ENCODE results near the gene TSACC.
"Not testable (repeated sequence)": the region's sequence is repeated elsewhere in the genome, so short reads cannot be mapped to it uniquely, and the experiment has no call there.

The TSACC gene

DNA sequence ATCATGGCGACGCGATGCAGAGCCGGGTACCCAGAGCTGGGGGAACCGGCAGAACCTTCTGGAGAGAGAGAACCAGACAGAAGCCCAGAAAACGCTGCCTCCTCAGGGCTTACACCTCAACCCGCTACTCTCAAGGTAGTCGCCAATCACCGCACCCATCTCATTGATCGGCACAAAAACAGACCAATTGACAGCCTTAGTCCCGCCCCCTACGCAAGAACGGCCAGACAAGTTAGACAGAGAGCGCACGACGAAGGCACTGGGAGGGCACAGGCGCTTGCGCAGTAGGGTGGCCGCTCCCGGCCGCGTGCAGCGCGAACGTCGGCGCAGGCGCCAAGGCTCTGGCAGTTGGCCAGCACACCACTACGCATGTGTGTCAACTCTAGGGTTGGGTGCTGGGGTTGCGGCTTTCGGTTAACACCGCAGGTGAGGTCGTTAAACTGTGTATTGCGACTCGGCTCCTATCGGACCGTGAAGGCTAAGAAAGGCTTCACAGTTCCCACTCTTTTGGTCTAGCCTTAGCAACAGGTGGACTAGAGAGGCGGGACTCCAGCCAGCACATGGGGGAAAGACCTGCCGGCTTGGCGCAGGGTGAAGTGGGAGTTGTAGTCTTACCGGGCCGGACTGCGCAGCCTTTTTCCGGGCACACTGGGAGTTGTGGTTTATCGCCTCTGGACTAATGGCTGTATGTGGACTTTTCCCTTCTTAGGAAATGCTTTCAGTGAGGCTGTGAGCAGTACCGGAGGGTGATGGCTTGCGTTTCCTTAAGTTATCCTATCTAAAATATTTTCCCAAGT is at the start of gene TSACC, which contains the start of gene CCT3:
TSS of gene TSACC (plus strand) at position 347 of the 797 bp plus-strand sequence. CDS start 1,232 bp downstream, outside the sequence.
TSS of gene CCT3 (minus strand) at position 113 of the 797 bp plus-strand sequence. CDS start at position 5, 108 bp downstream.
- DNase-seq, result peak; percentile 99

DNA sequence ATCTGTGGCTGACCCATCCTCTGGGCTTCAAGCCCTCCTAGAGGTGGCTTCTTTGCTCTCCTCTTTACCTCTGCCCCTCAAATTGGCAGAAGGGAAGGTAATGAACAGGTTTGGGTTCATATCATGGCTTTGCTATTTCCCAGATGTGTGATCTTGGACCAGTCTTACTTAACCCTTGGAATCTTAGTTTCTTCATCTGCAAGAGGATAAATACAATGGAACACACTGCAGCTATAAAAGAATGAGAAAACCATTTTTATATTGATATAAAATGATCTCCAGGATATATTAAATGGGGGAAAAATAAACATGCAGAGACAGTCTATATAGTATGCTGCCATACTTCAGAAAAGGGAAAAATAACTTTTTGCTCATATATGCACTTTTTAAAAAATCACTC is 48.5 kb upstream of the TSACC start:
- DNase-seq, result no peak

DNA sequence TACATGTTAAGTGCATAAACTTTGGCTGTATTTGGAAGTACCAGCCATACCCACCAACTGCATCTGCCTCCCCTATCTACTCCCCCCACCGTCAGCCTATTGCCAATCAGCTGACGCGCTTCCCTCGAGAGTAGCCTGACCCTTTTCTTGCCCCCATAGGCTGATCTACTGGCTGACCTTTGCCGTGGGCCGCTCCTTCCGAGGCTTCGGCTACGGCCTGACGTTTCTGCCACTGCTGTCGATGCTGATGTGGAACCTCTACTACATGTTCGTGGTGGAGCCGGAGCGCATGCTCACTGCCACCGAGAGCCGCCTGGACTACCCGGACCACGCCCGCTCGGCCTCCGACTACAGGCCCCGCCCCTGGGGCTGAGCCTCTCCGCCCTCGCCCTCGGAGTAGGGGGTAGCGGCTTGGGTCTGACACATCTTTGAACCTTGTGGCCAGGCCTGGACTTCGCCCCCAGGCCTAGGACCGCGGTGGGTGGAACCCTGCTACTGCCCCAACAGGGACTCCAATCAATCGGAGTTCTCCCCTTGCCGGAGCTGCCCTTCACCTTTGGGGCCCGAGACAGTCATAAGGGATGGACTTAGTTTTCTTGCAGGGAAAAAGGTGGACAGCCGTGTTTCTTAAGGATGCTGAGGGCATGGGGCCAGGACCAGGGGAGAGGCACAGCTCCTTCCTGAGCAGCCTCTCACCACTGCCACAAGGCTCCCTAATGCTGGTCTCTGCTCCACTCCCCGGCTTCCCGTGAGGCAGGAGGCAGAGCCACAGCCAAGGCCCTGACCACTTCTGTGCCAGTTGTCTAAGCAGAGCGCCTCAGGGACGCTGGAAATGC is 46.9 kb upstream of the TSACC start:
- peak; percentile 19 for DNase-seq

DNA sequence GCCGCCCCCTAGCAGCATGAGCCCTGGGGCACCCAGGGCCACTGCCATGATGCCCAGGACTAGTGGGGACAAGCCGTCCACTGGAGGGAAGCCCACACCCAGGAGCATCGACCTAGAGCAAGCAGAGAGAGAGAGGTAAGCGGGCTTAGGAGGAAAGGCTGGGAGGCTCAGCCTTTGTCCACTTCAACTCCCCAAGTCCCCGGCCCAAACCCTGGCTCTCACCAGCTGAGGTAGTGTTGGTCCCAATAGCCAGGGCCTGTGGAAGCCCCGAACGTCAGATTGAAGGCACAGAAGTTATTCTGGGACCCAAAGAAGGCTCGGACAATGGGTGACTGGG is 45.3 kb upstream of the TSACC start:
- DNase-seq, result no peak

DNA sequence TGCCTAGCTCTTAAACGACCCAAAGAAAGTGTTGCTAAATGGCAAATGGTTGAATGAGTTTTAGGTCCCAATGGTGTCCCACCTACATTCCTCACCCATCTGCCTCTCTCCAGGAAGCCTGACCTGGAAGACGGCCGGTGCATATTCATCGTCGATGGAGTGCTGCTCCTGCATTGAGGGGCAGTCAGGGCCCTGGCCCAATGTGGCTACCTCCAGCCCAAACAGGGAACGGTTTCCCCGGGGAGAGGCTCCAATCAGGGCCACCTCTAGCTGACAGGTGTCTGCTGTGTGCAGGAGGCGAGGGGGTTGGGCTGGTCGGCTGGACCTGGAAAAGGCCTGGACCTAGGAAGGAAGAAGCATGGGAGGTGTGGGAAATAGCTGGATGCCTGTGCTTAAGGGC is 44.4 kb upstream of the TSACC start:
- no peak for DNase-seq

DNA sequence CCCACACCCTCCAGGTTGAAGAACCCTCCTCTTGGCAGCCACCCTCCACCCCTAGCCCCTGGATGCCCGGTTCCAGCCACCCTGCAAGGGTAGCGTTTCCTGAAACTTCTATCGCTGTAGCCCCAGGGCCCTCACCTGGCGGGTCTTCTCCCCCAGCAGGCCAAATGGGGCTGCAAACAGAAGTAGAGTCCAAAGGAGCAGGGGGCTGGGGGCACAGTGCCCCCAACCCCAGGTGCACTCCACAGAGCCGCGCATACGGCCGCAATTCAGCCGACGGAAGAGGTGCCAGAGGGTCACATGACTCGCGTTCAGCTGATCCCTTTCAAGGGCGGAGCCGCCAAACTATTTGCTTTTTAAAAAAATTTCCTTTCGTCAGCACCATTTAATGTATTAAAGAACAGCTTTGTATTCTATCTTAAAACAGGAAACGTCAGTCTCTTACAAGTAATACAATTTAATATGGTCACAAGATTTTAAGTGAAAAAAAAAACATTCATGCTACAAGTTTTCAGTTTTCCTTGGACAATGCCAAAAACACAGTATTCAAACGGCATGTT is 42.9 kb upstream of the TSACC start, which contains the start of gene GLMP:
TSS of gene GLMP (minus strand) at position 289 of the 557 bp plus-strand sequence. CDS start at position 255, 34 bp downstream.
- peak; percentile 51 for DNase-seq

DNA sequence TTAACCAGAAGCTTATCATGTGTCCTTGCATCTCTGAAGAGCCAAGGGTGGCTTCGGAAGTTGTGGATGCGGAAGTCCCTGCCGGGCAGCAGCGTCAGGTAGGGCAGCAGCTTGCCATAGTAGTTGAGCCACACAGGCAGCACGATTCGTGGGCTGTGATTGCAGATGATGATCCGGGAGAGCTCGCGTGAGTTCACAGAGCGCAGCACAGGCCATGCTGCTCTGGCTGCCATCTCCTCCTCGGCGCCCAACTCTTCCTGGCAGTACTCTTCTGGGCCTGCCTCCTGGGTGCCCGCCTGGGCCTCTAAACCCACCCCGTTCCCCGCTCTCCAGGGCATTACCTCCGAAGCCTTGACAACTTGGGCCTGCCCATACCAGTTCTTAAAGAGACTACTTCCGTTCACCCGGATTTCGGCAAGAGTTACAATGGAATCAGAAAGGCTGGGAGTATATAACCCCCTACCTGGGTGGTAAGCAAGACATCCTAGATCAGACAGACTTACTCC is 39.4 kb upstream of the TSACC start, which contains the start of gene VHLL:
TSS of gene VHLL (minus strand) at position 456 of the 506 bp plus-strand sequence. CDS start at position 338, 118 bp downstream.
- no peak for DNase-seq

DNA sequence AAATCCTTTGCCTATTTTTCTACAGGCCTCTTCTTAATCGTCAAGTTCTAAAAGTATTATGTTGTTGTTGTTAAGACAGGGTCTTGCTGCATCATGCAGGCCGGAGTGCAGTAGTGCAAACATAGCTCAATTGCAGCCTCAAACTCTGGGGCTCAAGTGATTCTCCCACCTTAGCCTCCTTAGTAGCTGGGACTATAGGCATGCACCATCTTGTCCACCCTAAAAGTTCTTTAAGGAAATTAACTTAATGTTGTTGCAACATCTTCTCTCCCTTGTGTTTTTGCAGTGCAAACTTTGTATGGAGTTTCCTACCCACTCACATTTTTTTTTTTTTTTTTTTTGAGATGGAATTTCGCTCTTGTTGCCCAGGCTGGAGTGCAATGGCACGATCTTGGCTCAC is 35.1 kb upstream of the TSACC start:
- no peak for DNase-seq

DNA sequence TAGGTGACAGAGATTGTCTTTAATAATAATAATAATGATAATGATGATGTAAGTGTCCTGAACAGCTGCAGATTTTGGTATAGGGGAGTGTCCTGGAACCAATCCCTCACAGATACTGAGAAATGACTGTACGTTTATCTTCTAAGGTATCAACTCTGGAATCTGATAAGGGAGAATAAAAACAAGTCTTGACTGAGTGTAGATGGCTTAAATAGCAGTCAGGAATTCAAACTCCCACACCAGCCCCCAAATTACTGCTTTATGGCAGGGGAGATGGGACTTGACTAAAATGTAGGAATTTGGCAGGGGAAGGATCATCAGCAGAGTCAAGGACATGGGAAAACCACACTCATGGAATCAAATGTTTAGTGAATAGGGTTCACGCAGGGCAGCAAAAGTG is 33.1 kb upstream of the TSACC start:
- no peak for DNase-seq

DNA sequence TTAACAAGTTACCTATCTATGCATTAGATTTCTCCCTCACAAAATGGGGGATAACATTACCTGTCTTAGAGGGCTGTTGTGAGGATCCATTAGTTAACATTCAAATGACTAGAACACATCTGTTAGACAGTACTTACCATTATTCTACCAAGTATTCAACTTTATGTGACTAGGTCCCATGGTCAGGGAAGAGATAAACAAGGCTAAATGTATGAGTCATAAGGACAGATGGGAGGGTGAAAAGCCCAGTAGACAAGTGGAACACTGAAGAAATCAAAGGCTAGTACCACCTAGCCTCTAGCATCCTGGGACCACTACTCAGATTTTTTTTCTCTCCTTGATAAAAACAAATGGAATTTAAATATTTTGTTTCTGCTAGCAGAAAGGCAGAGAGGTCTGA is 30.2 kb upstream of the TSACC start:
- no peak for DNase-seq

DNA sequence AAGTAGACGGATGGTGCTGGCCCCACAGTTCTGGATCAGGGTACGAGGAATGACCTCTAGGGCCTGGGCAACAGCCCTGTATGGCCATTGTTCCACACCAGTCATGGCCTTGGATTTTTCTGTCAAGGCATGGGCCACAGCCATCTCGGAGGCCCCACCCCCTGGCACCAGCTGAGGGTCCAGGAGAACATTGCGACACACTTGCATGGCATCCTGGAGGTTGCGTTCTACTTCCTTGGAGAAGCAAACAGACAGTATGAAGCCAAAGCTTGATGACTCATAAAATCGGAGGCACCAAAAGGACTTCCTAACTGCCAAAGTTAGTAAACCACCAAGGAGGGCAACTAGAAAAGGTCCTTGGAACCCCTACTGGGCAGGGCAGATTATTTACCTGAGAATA is 27.4 kb upstream of the TSACC start:
- no peak for DNase-seq

DNA sequence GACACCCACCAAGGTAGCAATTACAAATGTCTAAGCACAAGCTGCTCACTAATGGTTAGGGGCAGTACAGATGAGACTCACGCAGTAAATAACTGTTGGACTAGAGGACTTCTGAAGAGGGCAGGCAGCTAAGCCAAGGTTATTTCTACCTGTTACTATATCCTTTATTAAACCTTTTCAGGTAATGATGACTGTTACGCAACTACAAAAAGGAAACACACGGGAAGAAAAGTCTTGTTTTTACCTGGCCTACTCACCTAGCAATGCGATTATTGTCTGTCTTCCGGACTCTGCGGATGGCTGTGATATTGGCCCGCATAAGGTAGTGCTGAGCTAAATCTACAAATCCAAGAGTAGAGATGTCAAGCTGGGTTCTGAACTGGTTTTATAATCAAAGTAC is 21.4 kb upstream of the TSACC start:
- no peak for DNase-seq

DNA sequence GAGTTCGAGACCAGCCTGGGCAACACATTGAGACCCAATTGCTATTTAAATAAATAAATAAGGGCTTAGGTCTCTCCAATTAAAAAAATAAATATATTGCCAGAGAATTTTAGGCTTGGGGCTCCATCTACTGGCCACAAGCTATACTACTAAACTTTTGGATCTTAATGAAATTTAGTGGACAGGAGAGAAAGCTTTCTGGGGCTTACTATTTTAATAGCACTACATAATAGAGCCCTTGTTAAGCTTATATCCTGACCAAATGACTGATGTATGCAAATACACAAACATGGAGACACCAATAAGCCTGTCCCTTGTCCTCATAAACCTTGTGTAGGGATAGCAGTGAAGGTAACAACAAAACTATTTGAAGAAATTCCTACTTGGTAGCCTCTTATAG is 18.7 kb upstream of the TSACC start:
- DNase-seq, result peak; percentile 11

DNA sequence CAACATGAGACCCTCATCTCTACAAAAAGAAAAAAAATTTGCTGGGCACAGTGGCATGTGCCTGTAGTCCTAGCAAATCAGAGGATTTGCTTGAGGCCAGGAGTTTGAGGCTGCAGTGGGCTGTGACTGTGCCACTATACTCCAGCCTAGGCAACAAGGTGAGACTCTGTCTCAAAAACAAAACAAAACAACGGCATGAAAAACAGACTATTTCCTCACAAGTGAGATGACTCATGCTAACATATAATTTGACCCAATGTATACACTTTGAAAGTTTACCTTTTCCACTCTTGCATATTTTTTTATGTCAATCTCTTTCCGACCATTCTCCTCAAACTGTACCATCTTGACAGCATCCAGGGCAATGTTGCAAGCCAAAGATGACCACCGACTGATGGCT is 17.8 kb upstream of the TSACC start:
- DNase-seq, result no peak

DNA sequence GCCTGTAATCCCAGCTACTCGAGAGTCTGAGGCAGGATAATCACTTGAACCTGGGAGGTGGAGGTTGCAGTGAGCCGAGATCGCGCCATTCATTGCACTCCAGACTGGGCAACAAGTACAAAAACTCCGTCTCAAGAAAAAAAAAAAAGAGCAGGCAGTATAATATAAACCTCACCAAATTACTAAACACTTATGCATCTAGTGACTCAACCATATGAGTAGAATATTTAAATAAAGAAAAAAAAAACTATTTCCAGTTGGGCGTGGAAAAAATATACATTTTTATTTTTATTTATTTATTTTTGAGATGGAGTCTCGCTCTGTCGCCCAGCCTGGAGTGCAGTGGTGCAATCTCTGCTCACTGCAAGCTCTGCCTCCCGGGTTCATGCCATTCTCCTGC is 15.1 kb upstream of the TSACC start:
- not testable (repeated sequence) for DNase-seq

DNA sequence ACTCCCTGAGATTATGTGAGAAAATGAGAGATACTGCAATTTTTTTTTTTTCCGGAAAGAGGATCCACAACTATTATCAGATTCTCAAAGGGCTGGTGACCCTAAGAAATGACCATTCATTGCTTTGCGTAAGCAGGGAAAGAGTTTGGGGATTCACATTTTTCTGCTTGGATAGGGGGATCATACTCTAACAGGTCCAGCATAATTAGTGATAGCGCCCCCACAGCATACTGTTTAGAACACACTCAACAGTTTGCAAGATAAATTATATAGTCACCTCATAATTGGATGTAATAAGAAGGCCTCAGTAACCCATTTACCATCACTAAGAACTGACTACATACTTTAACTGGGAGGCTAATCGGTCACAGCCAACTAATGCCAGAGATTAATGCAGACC is 2.1 kb upstream of the TSACC start:
- DNase-seq, result no peak

DNA sequence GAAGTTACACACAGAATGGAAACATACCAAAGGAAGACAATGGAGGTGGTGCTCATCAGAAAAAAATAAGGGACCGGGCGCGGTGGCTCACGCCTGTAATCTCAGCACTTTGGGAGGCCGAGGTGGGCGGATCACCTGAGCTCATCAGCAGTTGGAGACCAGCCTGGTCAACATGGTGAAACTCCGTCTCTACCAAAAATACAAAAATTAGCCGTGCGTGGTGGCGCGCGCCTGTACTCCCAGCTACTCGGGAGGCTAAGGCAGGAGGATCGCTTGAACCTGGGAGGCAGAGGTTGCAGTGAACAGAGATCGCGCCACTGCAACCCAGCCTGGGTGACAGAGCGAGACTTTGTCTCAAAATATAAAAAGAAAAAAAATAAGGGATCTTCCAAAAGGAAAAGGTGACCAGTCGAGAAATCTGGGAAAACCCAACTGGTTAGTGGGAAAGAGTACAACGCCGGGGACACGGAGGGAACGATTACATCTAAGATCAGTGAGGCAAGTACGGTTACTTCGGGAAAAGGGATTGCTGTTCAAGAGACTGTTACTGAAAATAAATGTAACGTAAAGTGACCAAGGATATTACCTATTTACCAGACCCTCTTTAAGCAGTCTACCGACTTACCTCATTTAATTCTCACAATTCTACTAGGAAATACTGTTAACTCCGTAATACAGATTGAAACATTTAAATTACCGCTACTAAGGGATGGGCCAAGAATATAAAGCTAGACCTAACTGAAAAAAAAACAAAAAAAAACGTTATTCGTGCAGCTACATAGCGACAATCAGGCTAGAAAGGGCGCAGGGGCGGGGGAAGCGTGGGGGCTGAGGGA is 1.1 kb upstream of the TSACC start:
- DNase-seq, result no peak

DNA sequence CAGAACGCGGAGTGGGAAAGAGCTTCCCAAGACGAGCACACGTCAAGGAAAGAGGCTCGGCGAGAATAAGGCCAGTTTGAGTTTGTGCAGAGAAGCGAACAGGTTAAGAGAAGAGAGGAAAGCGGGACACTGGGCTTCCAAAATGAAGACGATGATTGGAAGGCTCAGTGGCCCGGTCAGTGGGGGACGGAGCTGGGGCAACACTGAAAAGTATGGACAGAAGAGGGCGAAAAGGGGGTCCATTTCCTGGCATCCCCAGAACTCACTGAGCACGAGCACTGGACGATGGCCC is 492 bp upstream of the TSACC start:
- no peak for DNase-seq

DNA sequence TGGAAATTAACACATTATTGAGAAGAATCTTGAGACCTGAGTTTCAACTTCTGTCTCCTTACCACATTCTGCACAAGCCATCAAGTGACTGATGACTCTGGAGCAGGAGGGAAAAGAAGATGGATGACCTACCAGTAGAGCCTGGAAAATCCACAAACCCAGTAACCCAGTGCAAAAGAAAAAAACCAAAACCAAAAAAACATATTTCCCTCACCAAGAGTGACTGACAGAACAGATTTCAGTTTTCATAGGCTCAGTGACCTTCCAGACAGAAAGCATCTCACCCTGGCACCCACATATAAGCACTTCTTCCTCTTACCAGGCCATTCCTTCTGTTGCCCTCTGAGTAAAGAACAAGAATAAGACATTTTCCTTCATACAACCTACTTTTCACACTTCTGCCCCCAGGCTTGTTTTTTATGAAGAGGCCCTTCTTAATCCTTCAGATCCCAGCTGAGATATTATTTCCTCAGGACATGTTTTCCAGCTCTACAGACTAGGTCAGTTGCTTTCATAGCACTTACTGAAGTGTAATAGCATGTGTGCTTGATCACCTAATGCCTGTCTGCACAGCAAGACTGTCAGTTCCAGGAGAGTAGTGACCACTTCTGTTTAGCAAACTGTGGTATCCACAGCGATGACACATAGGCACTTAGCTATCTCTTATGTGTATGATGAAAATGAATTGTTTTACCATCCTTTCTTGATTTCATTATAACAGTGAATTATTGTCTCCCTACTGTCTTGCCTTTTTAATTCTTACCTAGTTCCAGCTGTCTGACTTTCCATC is 4.0 kb downstream of the TSACC start:
- no peak for DNase-seq

DNA sequence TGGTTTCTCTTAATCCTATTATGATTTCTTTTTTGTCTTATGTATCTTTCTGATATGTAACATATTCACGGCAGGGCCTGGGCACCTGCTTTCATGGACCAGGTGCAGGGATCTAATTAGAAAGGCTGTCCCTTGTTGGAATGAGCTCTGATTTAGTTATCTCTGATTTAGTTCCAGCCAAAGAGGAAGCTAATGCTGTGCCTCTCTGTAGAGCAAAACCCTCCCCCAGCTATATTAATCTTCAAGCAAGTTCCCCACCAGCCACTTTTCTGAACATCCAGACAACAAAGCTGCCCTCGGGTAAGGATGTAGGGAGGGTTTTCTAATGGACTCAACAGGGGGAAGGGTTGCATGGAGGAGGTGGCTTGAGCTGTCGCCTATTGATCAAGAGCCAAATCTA is 6.1 kb downstream of the TSACC start:
- DNase-seq, result no peak

DNA sequence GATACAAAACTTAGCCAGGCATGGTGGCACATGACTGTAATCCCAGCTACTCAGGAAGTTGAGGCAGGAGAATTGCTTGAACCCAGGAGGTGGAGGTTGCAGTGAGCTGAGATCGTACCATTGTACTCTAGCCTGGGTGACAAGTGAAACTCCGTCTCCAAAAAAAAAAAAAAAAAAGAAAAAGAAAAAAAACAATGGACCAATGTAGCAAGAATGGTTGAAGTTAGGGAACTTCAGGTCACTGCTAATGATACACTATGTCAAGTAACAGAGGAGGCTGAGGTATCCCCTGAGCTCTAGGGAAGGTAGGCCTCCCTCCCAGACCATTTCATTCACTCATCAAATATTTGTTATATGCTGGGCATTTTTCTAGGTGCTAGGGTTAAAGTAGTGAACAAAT is 7.7 kb downstream of the TSACC start:
- DNase-seq, result not testable (repeated sequence)

DNA sequence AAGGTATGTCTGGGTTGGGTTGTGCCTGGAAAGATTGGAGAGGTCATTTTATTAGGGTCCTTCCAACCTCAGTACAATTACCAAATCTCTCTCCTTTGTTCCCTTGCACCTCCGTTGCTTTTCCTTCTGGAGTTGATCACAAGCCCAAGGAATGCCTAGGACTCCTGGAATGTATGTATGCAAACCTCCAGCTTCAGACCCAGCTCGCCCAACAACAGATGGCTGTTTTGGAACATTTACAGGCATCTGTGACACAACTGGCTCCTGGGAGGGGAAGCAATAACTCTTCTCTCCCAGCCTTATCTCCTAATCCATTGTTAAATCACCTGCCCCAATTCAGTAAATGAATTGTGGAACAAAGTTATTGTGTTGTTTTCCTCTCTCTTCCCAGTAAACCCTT is 8.3 kb downstream of the TSACC start:
- no peak for DNase-seq

Measured in activated CD4-positive, alpha-beta T cell treated with anti-CD3 and anti-CD28 coated beads, Interleukin-2, amount 50 U/mL, for 1 hour (primary cell).